A673 (cell line): ENCODE measurements around the gene UST.

Experiments
- EZH2 ChIP-seq: fragments of 200-600 bp; sonication (generic); IDR thresholded peaks from 2 replicates; pipeline ENCODE4 v1.6.1; 2017; ENCODE audit warnings: borderline replicate concordance, low read depth, mild to moderate bottlenecking, mixed read lengths, antibody characterized with exemption, low read length; ENCODE audit not compliant: poor library complexity, severe bottlenecking
- TF ChIP-seq, protein P1 (sequence below): fragments of 300-800, 200-600 bp; sonication (generic); conservative IDR thresholded peaks from 2 replicates; pipeline ENCODE4 v1.5.1; 2017; ENCODE audit warnings: low read depth, mild to moderate bottlenecking, antibody characterized with exemption, low read length, moderate library complexity, mixed read lengths

DNA sequence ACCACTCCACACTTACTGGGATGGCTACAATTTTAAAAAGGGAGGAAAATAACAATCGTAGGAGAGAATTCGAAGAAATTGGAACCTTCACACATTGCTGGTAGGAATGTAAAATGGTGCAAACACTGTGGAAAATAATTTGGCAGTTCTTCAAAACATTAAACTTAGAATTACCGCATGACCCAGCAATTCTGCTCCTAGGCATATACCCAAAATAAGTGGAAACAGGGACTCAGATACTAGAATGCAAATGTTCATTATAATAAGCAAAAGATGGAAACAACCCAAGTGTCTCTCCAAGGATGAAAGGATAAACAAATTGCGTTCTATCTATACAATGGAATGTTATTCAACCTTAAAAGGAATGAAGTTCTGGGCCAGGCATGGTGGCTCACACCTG, 325.2 kb downstream of the UST start:
- TF ChIP-seq, protein P1, sequence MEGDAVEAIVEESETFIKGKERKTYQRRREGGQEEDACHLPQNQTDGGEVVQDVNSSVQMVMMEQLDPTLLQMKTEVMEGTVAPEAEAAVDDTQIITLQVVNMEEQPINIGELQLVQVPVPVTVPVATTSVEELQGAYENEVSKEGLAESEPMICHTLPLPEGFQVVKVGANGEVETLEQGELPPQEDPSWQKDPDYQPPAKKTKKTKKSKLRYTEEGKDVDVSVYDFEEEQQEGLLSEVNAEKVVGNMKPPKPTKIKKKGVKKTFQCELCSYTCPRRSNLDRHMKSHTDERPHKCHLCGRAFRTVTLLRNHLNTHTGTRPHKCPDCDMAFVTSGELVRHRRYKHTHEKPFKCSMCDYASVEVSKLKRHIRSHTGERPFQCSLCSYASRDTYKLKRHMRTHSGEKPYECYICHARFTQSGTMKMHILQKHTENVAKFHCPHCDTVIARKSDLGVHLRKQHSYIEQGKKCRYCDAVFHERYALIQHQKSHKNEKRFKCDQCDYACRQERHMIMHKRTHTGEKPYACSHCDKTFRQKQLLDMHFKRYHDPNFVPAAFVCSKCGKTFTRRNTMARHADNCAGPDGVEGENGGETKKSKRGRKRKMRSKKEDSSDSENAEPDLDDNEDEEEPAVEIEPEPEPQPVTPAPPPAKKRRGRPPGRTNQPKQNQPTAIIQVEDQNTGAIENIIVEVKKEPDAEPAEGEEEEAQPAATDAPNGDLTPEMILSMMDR: no peak
- TF ChIP-seq EZH2: no peak
